Measurements from ENCODE around the gene PLXNA3. TPM values are rescaled to one million over a fixed set of nuclear protein-coding genes. Genes with fewer than 3 reads are reported as not detected.
A peak's percentile ranks its signal among the peaks of the same experiment; 100 is the strongest.

The PLXNA3 gene
- total RNA-seq, 1 experiment from 2014 or later, result 128 TPM

GRCh38 chrX:154469114-154469513 lies 11.0 kb downstream of the PLXNA3 start:
- Histone ChIP-seq H3K4me3 (ENCODE audit: low read depth in 2 of 2, low read length in 2 of 2) (no peak overlapping the region), H3K9me3 (ENCODE audit: control insufficient read depth, insufficient read depth, low read depth, low read length) (no peaks in the 10 kb centered on the region), H3K27ac (ENCODE audit: low read length) (no peak overlapping the region), H3K27me3 (ENCODE audit: control insufficient read depth, insufficient read depth, low read length) (no peaks in the 10 kb centered on the region), H3K36me3 (ENCODE audit: control insufficient read depth, insufficient read depth, low read length) (no peaks in the 10 kb centered on the region), H3K4me1 (ENCODE audit: control insufficient read depth, insufficient read depth, low read length) (no peaks in the 10 kb centered on the region)
- no peak for DNase-seq (ENCODE audit: low read depth, low spot score)
- CTCF ChIA-PET, result no interaction called here
- BruUV-seq (replicated peaks), result TSS peak; percentile 30
- TF ChIP-seq SIN3A (IDR thresholded peaks at IDR 0.05; ENCODE audit: borderline replicate concordance, insufficient read depth, low read depth, low read length) (no peak), TCF7L2 (IDR thresholded peaks at IDR 0.05; ENCODE audit: low read depth, low read length) (no peak), POLR2AphosphoS5 (IDR thresholded peaks at IDR 0.05; ENCODE audit: low read depth, low read length) (no peak), CTCF (IDR thresholded peaks at IDR 0.05) (no peak), REST (IDR thresholded peaks at IDR 0.05; ENCODE audit: insufficient read depth in 1 of 2, low read depth in 2 of 2, low read length in 1 of 2) (no peak)
- POLR2A ChIA-PET, result no interaction called here
- in situ Hi-C loops (cut with HindIII; ENCODE audit: low pct_unique_long_range_greater_than_20kb, low sequenced_read_pairs), result no loop called here
- intact Hi-C loops (cut with micrococcal nuclease; ENCODE audit: unreplicated experiment), result no loop called here
- no peak for ATAC-seq

GRCh38 chrX:154469880-154470279 lies 11.8 kb downstream of the PLXNA3 start:
- no peak for TF ChIP-seq SIN3A (IDR thresholded peaks at IDR 0.05; ENCODE audit: borderline replicate concordance, insufficient read depth, low read depth, low read length)
- TF ChIP-seq REST (IDR thresholded peaks at IDR 0.05; ENCODE audit: insufficient read depth in 1 of 2, low read depth in 2 of 2, low read length in 1 of 2), result no peak
- no peak for DNase-seq (ENCODE audit: low read depth, low spot score)
- Histone ChIP-seq H3K36me3 (ENCODE audit: control insufficient read depth, insufficient read depth, low read length) (no peaks in the 10 kb centered on the region), H3K27me3 (ENCODE audit: control insufficient read depth, insufficient read depth, low read length) (no peaks in the 10 kb centered on the region), H3K4me3 (ENCODE audit: low read depth in 2 of 2, low read length in 2 of 2) (no peak overlapping the region), H3K4me1 (ENCODE audit: control insufficient read depth, insufficient read depth, low read length) (no peaks in the 10 kb centered on the region), H3K9me3 (ENCODE audit: control insufficient read depth, insufficient read depth, low read depth, low read length) (no peaks in the 10 kb centered on the region), H3K27ac (ENCODE audit: low read length) (no peak overlapping the region)
- ChIA-PET CTCF (no interaction called here), POLR2A (no interaction called here)
- in situ Hi-C loops (cut with HindIII; ENCODE audit: low pct_unique_long_range_greater_than_20kb, low sequenced_read_pairs) (no loop called here), intact Hi-C loops (cut with micrococcal nuclease; ENCODE audit: unreplicated experiment) (no loop called here)
- ATAC-seq, result no peak
- no TSS peak for BruUV-seq (replicated peaks)

Measured in Panc1 (cell line).